Subcutaneous adipose tissue (tissue), 4 donors: ENCODE measurements around the gene TACC2. TPM values are rescaled to one million over a fixed set of nuclear protein-coding genes. Genes with fewer than 3 reads are reported as not detected.

Source experiments
- CTCF ChIP-seq: fragments of 450-650 bp; IDR thresholded peaks from one replicate; pipeline ENCODE4 v1.5.1; 2016; ENCODE audit warnings: low read depth, mild to moderate bottlenecking, control low read depth, antibody characterized with exemption, moderate library complexity
- total RNA-seq, 4 donors: library from RNA; depleted of rRNA; stranded (reverse); fragments of >200 nt; gene quantifications; one replicate each; pipeline ENCODE4 v1.1.0, GENCODE V29; 2016

Gene TACC2
- total RNA-seq, 4 donors from 2014 or later: 16.1 to 71.6 (median 23.3) TPM

DNA sequence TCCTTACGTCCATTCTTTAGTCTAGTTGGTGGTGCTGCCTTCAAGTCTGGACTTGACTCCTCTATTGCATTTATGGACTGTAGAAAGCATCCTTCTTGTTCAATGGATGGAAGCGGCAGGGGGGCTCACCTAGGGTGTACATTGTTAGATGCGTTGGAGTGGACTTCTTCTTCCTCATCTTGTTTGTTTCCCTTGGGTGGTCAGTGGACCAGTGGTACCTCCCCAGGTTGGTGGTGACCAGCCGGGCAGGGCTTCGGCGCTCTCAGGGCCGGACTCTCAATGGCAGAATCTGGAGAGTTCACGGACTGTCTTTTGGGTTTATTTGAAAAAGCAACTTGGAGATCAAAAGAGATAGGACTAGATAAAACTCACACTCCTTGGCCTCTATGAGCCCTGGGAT, 276.0 kb downstream of the TACC2 start:
- no peak for TF ChIP-seq CTCF

- TF ChIP-seq CTCF: no peak
Measured at GRCh38 chr10:122265896-122266295, 276.9 kb downstream of the TACC2 start.

- no peak for TF ChIP-seq CTCF
Measured at GRCh38 chr10:122267849-122268737, 279.1 kb downstream of the TACC2 start.

GRCh38 chr10:122269059-122269687, 280.2 kb downstream of the TACC2 start:
- TF ChIP-seq CTCF: no peak

DNA sequence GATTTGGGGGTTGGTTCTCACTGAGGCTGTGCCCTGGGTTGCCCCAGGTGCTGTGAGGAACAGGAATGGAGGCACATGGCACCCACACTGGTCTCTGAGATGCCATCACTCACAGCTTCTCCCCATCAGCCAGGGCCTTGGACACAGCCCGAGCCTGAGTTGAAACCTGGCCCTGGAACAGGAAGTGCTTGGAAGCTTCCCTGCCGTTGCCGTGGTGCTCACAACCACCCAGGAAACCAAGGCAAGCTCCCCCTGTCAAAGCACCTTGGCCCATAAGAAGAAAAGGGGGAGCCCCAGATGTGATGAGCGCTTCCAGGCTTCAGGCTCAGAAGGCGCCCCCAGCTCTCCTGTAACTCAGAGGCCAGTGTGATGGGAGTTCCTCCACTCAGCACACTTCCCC, 282.1 kb downstream of the TACC2 start, which contains the start of gene BTBD16:
Gene BTBD16 (plus strand): TSS at position 221 of the 400 bp plus-strand sequence. CDS start 3,786 bp downstream, outside the sequence.
- TF ChIP-seq CTCF: no peak

- TF ChIP-seq CTCF: no peak
Measured at GRCh38 chr10:122273966-122274545, 285.1 kb downstream of the TACC2 start.

DNA sequence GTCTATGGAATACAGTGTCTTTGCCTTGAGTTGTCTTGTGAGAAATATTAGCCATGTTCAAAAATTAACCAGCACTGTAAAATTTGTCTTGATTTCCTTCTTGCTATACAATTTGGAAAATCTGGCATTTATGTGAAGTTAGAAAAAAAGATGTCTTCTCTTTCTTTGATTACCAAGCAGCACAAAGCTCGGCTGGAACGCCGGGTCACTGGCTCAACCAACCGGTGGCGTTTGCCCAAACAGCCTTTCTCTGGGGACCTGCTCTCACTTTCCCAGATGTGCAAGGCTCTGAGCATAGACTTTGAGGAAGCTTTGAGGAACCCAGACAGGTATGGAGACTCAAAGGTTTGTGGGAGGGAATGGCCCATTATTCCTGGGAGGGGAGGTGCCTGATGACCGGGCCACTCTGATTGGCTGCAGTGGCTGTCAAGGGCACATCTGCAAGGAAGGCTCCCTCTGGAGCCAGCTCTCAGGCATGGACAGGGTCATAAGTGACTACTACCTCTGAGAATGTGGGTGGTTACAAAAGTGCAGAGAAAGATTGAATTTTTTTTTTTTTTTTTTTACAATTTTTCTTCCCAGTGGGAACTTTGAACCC, 287.7 kb downstream of the TACC2 start:
- TF ChIP-seq CTCF: no peak
